Right lung (tissue), 5 donors: Measurements from ENCODE around the gene FOXG1. TPM values are rescaled to one million over a fixed set of nuclear protein-coding genes. Genes with fewer than 3 reads are reported as not detected.

Experiments
- DNase-seq, 2 donors: peaks; one replicate each; pipeline ENCODE4 v3.0.0-alpha.2; 2013
- polyA plus RNA-seq, 5 donors: library from polyadenylated mRNA; unstranded; fragments of 120-200 nt; gene quantifications; one replicate each; pipeline versions ENCODE4 v1.2.1 to v1.2.3, GENCODE V29; 2013; ENCODE audit warnings: inconsistent platforms in 1 of 5, low replicate concordance in 1 of 5; ENCODE audit not compliant: insufficient read length in 5 of 5, insufficient read depth in 1 of 5

FOXG1 gene
- polyA plus RNA-seq, 5 donors = 0.03 to 0.12 TPM; not detected in 3

- no peak for DNase-seq
Measured at GRCh38 chr14:28761438-28762291, 4.9 kb upstream of the FOXG1 start.

- no peak for DNase-seq
Measured at GRCh38 chr14:28762303-28762954, 4.2 kb upstream of the FOXG1 start.

GRCh38 chr14:28762955-28763326 lies 3.6 kb upstream of the FOXG1 start:
- DNase-seq = no peak

GRCh38 chr14:28763751-28764256 lies 2.8 kb upstream of the FOXG1 start:
- DNase-seq = no peak

- no peak for DNase-seq
Measured at GRCh38 chr14:28764257-28765160, 2.1 kb upstream of the FOXG1 start.

- peak in 1 of 2 donors; percentile 39 for DNase-seq
Measured at GRCh38 chr14:28765169-28765830, 1.3 kb upstream of the FOXG1 start.

- peak; percentile 34 to 37 for DNase-seq
Measured at GRCh38 chr14:28765831-28766468, 637 bp upstream of the FOXG1 start.

- DNase-seq = no peak
Measured at GRCh38 chr14:28767030-28767852, 654 bp downstream of the FOXG1 start.

GRCh38 chr14:28767853-28768741 lies 1.5 kb downstream of the FOXG1 start:
- no peak for DNase-seq

GRCh38 chr14:28769276-28769880 lies 2.8 kb downstream of the FOXG1 start:
- no peak for DNase-seq

GRCh38 chr14:28770061-28770460 lies 3.5 kb downstream of the FOXG1 start:
- no peak for DNase-seq

GRCh38 chr14:28770630-28771029 lies 4.0 kb downstream of the FOXG1 start:
- no peak for DNase-seq

- no peak for DNase-seq
Measured at GRCh38 chr14:28771168-28771567, 4.6 kb downstream of the FOXG1 start.

- no peak for DNase-seq
Measured at GRCh38 chr14:28772613-28773012, 6.0 kb downstream of the FOXG1 start.

GRCh38 chr14:28773176-28773575 lies 6.6 kb downstream of the FOXG1 start:
- DNase-seq = no peak

- DNase-seq = no peak
Measured at GRCh38 chr14:28773861-28774691, 7.5 kb downstream of the FOXG1 start.
